Hepatic stellate cell (primary cell): ENCODE measurements around the gene EFNB1.

Experiments used
- DNase-seq: peaks from one replicate; pipeline ENCODE4 v3.0.0; 2011; ENCODE audit warnings: low spot score

The EFNB1 gene

GRCh38 chrX:68827848-68828624, 785 bp upstream of the EFNB1 start:
- DNase-seq, result peak; percentile 64

GRCh38 chrX:68829582-68830418, 979 bp downstream of the EFNB1 start:
- no peak for DNase-seq

DNA sequence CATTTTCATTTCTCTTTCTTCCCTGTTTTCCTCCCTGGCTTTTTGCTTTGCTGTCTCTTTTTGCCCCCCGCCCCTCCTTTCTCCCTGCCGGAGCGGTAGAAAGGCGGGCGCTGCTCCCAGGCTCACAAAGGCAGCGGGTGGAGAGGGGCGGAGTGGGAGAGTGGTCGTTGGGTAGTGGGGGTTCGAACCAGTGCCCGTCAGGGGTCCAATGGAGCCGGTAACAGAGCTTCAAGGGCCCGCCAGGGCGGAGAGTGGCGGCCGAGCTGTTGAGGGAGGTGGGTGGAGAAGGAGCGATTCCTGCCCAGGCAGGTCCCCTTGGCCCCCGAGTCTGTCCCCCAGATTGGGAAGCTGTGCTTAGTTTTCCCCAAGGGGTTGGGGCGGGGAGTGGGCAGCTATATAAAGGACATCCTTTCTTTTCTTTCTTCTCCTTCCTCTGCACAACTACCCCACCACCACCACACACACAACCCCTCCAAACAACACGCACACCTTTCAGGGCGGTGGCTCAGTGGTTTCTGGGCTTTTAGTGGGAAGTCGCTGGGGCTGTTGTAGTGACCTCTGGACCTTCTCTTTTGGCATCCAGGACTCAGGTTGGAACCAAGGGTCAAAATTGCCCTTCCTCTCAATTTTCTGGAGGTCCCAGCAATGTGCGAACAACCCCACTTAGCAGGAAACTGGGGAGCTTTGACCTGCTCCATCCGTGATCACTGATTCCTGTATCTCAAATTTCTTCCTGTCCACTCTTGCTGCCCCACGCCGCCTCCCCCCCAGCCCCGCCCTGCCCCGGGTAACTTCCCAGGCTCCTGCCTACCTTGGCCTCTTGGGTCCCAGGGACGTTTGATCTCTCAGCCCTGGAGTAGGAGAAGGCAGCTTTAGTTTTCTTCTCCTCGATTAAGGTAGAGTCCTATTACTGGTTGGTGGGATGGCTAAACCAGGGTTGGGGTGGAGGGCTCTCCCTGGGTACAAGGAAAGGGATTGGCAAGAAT, 1.9 kb downstream of the EFNB1 start:
- no peak for DNase-seq

GRCh38 chrX:68831405-68832100, 2.7 kb downstream of the EFNB1 start:
- DNase-seq, result no peak

- DNase-seq, result peak; percentile 78
These were observed 3.2 kb downstream of the EFNB1 start for GRCh38 chrX:68832101-68832416.

- DNase-seq, result no peak
These were observed 4.0 kb downstream of the EFNB1 start for GRCh38 chrX:68832516-68833447.

- DNase-seq, result no peak
These were observed 4.6 kb downstream of the EFNB1 start for GRCh38 chrX:68833448-68833805.

GRCh38 chrX:68833855-68834331, 5.1 kb downstream of the EFNB1 start:
- DNase-seq, result no peak

- no peak for DNase-seq
These were observed 5.7 kb downstream of the EFNB1 start for GRCh38 chrX:68834371-68835103.

GRCh38 chrX:68835104-68835442, 6.3 kb downstream of the EFNB1 start:
- DNase-seq, result no peak

GRCh38 chrX:68835468-68835867, 6.6 kb downstream of the EFNB1 start:
- no peak for DNase-seq

GRCh38 chrX:68837119-68837518, 8.3 kb downstream of the EFNB1 start:
- no peak for DNase-seq

- no peak for DNase-seq
These were observed 9.7 kb downstream of the EFNB1 start for GRCh38 chrX:68838571-68838910.

GRCh38 chrX:68839771-68840170, 10.9 kb downstream of the EFNB1 start:
- DNase-seq, result no peak

GRCh38 chrX:68840256-68840655, 11.4 kb downstream of the EFNB1 start:
- DNase-seq, result no peak

DNA sequence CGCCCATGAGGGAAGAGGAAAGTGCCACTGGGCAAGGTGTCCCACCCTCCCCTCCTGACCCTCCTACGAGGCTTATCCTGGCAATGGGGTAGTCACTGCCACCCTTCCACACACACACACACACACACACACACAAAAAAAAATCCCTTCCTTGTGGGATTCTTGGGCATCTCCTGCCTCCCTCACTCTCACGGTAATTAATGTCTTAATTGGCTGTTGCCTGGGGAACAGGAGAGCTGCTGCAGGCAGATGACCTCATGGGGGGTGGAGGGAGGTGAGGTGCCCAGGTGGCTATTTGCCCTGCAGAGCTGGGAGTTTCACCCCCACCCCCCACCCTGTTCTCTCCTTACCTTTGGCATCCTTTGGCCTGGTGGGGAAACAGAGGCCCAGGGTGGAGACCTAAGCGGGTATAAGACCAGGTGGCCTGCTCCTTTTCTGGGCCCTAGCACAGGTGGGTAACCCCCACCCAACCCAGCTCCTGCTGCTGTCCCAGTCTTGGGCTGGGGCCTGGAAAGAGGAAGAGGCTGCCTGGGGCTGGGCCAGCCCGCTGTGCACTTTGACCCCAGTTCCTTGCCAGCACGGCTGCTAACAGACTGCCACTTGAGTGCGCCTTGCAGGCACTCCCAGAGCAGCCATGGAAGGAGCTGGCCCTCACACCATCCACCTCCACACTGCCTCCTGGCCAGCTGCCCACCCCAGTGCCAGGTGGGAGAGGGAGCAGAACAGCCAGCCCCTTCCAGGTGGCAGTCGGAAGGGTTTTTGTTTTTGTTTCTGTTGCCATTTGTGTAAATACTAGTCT, 12.6 kb downstream of the EFNB1 start:
- DNase-seq, result no peak

GRCh38 chrX:68842351-68842750, 13.5 kb downstream of the EFNB1 start:
- DNase-seq, result no peak

DNA sequence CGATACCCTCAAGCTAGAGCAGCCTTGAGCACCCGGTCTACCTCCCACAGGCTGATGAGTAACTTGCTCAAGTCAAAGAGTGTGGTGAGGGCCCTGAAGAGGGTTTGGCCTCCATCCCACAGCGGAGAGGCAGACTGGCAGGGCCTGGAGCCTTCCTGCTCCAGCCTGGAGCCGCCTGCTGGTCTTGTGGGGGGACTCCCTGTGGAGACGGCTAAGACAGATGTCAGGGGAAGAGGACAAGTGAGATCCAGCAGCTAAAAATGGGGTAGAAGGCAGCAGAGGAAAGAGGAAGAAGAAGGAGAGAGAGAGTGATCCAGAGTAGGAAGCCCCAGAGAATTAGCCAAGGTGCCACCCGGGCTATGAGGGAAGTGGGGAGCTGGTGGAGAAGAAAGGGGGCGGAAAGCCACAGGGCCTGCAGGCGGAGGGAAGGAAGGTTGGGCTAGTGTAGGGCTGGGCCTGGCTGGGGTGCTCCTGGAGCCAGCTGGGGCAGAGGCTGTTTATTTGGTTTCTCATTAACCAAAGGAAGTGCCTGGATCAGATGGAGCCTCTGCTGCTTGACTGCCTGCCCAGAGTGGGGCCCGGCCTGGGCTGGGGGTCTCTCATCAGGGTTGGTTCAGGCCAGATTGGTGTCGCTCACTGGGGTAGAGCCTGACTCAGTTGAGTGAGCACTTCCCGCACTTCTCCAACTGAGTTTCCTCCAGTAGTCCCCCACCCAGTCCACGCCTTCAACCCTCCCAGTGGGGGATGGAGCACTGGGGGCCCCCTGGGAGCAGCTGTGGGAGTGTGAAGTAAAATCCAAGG, 14.2 kb downstream of the EFNB1 start:
- no peak for DNase-seq
